IMR-90 (cell line): ENCODE results near the gene HIRA. TPM values are rescaled to one million over a fixed set of nuclear protein-coding genes. Genes with fewer than 3 reads are reported as not detected.

Source experiments
- ATAC-seq: fragments of 200-7000 bp; cut with Tn5 transposase; 2 replicates; pipeline ENCODE4 v1.9.1; 2020; ENCODE audit warnings: low read depth, mild to moderate bottlenecking, moderate library complexity
- BruUV-seq: library from RNA; stranded (reverse); fragments of 400-500 nt; replicated peaks from 2 replicates; lab custom pipeline; 2021; lab: Mats Ljungman, UMichigan
- CTCF ChIA-PET: fragments of 300-600 bp; formaldehyde crosslinking; extraction: SDS; loops from one replicate; lab custom pipeline; 2021; ENCODE audit warnings: antibody characterized with exemption; lab: Yijun Ruan, JAX
- POLR2A ChIA-PET: fragments of 300-600 bp; sonication (Branson Sonifier 250); formaldehyde crosslinking; loops from one replicate; lab custom pipeline; 2022; ENCODE audit warnings: antibody characterized with exemption; ENCODE audit not compliant: unreplicated experiment; lab: Charles Lee
- DNase-seq: peaks from one replicate; pipeline ENCODE4 v3.0.0; 2013
- H2AFZ ChIP-seq: replicated peaks from 2 replicates; pipeline ENCODE3; 2013; ENCODE audit warnings: low read length, mild to moderate bottlenecking; ENCODE audit not compliant: poor library complexity
- H2AK5ac ChIP-seq: 2 replicates; pipeline ENCODE4 v1.6.1; 2013; ENCODE audit warnings: low read depth, low read length, inconsistent platforms
- H2AK9ac ChIP-seq: replicated peaks from 2 replicates; pipeline ENCODE3; 2013; ENCODE audit warnings: mild to moderate bottlenecking, low read depth, low read length, moderate library complexity; ENCODE audit not compliant: poor library complexity
- H2BK120ac ChIP-seq: 2 replicates; pipeline ENCODE4 v1.6.1; 2013; ENCODE audit warnings: low read depth, low read length, inconsistent platforms
- H2BK15ac ChIP-seq: 3 replicates; pipeline ENCODE4 v1.6.1; 2013; ENCODE audit warnings: low read depth, low read length, inconsistent platforms
- H2BK20ac ChIP-seq: 2 replicates; pipeline ENCODE4 v1.6.1; 2013; ENCODE audit warnings: low read depth, mild to moderate bottlenecking, inconsistent platforms, low read length, moderate library complexity
- H2BK5ac ChIP-seq: 2 replicates; pipeline ENCODE4 v1.6.1; 2013; ENCODE audit warnings: mild to moderate bottlenecking, low read depth, low read length, inconsistent platforms; ENCODE audit not compliant: poor library complexity, severe bottlenecking
- H3K14ac ChIP-seq: replicated peaks from 2 replicates; pipeline ENCODE4 v1.6.1; 2013; ENCODE audit warnings: low read depth, low read length, inconsistent platforms
- H3K18ac ChIP-seq: 2 replicates; pipeline ENCODE4 v1.6.1; 2013; ENCODE audit warnings: low read depth, low read length, control low read depth
- H3K23ac ChIP-seq: 2 replicates; pipeline ENCODE4 v1.6.1; 2013; ENCODE audit warnings: low read depth, low read length, inconsistent platforms
- H3K27ac ChIP-seq: 2 replicates; pipeline ENCODE4 v1.5.1; 2013; ENCODE audit warnings: mild to moderate bottlenecking, control low read depth, low read length; ENCODE audit not compliant: insufficient read depth
- H3K27me3 ChIP-seq: 2 replicates; pipeline ENCODE4 v1.6.1; 2013; ENCODE audit warnings: low read length; ENCODE audit not compliant: control insufficient read depth, insufficient read depth
- H3K36me3 ChIP-seq: 2 replicates; pipeline ENCODE4 v1.6.1; 2013; ENCODE audit warnings: low read length, mixed read lengths; ENCODE audit not compliant: control insufficient read depth, insufficient read depth
- H3K4ac ChIP-seq: 2 replicates; pipeline ENCODE4 v1.6.1; 2013; ENCODE audit warnings: low read depth, low read length, inconsistent platforms
- H3K4me1 ChIP-seq: 2 replicates; pipeline ENCODE4 v1.6.1; 2013; ENCODE audit warnings: low read length, mixed read lengths; ENCODE audit not compliant: control insufficient read depth, insufficient read depth
- H3K4me2 ChIP-seq: 2 replicates; pipeline ENCODE4 v1.6.1; 2013; ENCODE audit warnings: low read depth, mild to moderate bottlenecking, control low read depth, low read length, moderate library complexity
- H3K4me3 ChIP-seq: 2 replicates; pipeline ENCODE4 v1.5.1; 2013; ENCODE audit warnings: low read depth, mild to moderate bottlenecking, control low read depth, low read length, moderate library complexity; ENCODE audit not compliant: insufficient read depth
- H3K56ac ChIP-seq: 2 replicates; pipeline ENCODE4 v1.6.1; 2013; ENCODE audit warnings: low read length, inconsistent platforms; ENCODE audit not compliant: insufficient read depth; ENCODE audit errors: extremely low read depth
- H3K79me1 ChIP-seq, 2 experiments: 2 replicates each; pipeline ENCODE4 v1.6.1; 2013; ENCODE audit warnings: low read length in 2 of 2, inconsistent platforms in 1 of 2, low read depth in 1 of 2
- H3K9ac ChIP-seq: 2 replicates; pipeline ENCODE4 v1.6.1; 2013; ENCODE audit warnings: low read depth, low read length, control low read depth
- H3K9me1 ChIP-seq: 2 replicates; pipeline ENCODE4 v1.6.1; 2013; ENCODE audit warnings: low read length, inconsistent platforms; ENCODE audit not compliant: insufficient read depth
- H3K9me3 ChIP-seq: 2 replicates; pipeline ENCODE4 v1.6.1; 2013; ENCODE audit warnings: low read length; ENCODE audit not compliant: control insufficient read depth, insufficient read depth
- H4K20me1 ChIP-seq: 2 replicates; pipeline ENCODE4 v1.6.1; 2013; ENCODE audit warnings: low read length, inconsistent platforms; ENCODE audit not compliant: insufficient read depth
- H4K5ac ChIP-seq: 2 replicates; pipeline ENCODE4 v1.6.1; 2013; ENCODE audit warnings: mild to moderate bottlenecking, low read depth, low read length, control low read depth
- H4K8ac ChIP-seq, 2 experiments: 2 replicates each; pipeline ENCODE4 v1.6.1; 2013; ENCODE audit warnings: low read depth in 2 of 2, low read length in 2 of 2, control low read depth in 1 of 2, inconsistent platforms in 1 of 2
- H4K91ac ChIP-seq: 2 replicates; pipeline ENCODE4 v1.6.1; 2013; ENCODE audit warnings: low read depth, low read length, inconsistent platforms; ENCODE audit not compliant: insufficient read depth
- BHLHE40 ChIP-seq: fragments of 150-350 bp; IDR thresholded peaks from 2 replicates; pipeline ENCODE4 v1.6.1; 2016; ENCODE audit warnings: mild to moderate bottlenecking, low read depth, low read length
- CEBPB ChIP-seq: IDR thresholded peaks from 2 replicates; pipeline ENCODE4 v1.6.1; 2012; ENCODE audit warnings: low read depth, low read length, improper control_type of control experiment
- CHD1 ChIP-seq: IDR thresholded peaks from 2 replicates; pipeline ENCODE4 v1.6.1; 2012; ENCODE audit warnings: low read depth, low read length, improper control_type of control experiment
- CTCF ChIP-seq: conservative IDR thresholded peaks from 2 replicates; pipeline ENCODE4 v1.5.1; 2012; ENCODE audit warnings: mild to moderate bottlenecking, low read depth, low read length, improper control_type of control experiment
- FOS ChIP-seq: fragments of 150-350 bp; IDR thresholded peaks from 2 replicates; pipeline ENCODE4 v1.6.1; 2016; ENCODE audit warnings: low read depth, low read length
- MAFK ChIP-seq: IDR thresholded peaks from 2 replicates; pipeline ENCODE4 v1.6.1; 2012; ENCODE audit warnings: low read depth, low read length, improper control_type of control experiment
- MXI1 ChIP-seq: IDR thresholded peaks from 2 replicates; pipeline ENCODE4 v1.6.1; 2012; ENCODE audit warnings: low read depth, mild to moderate bottlenecking, low read length, moderate library complexity, borderline replicate concordance
- NFE2L2 ChIP-seq: fragments of 150-350 bp; IDR thresholded peaks from 2 replicates; pipeline ENCODE4 v1.6.1; 2016; ENCODE audit warnings: low read depth, mild to moderate bottlenecking, low read length
- POLR2A ChIP-seq: IDR thresholded peaks from 2 replicates; pipeline ENCODE4 v1.6.1; 2012; ENCODE audit warnings: mild to moderate bottlenecking, low read depth, low read length
- RAD21 ChIP-seq: IDR thresholded peaks from 2 replicates; pipeline ENCODE4 v1.6.1; 2012; ENCODE audit warnings: low read length, improper control_type of control experiment
- RCOR1 ChIP-seq: IDR thresholded peaks from 2 replicates; pipeline ENCODE4 v1.6.1; 2012; ENCODE audit warnings: mild to moderate bottlenecking, low read length, improper control_type of control experiment; ENCODE audit not compliant: insufficient replicate concordance
- RFX5 ChIP-seq: IDR thresholded peaks from 2 replicates; pipeline ENCODE4 v1.8.0; 2012; ENCODE audit warnings: low read depth, mild to moderate bottlenecking, low read length, moderate library complexity
- SMC3 ChIP-seq: fragments of 150-350 bp; IDR thresholded peaks from 2 replicates; pipeline ENCODE4 v1.6.1; 2016; ENCODE audit warnings: low read depth, mild to moderate bottlenecking, antibody characterized with exemption, low read length, moderate library complexity
- WGBS, 2 experiments: methylation state at CpG; one replicate each; pipeline versions ENCODE4 v1.1.5 to v1.1.7; 2013; ENCODE audit warnings: missing lambda C conversion rate in 2 of 2; ENCODE audit not compliant: insufficient read length in 1 of 2; ENCODE audit errors: extremely low coverage in 2 of 2; 5-methylcytosine and 5-hydroxymethylcytosine counted together
- dilution Hi-C: fragments of 300-500 bp; cut with HindIII; formaldehyde crosslinking; loops from one replicate; pipeline ENCODE4 v1.14.3; 2018; ENCODE audit warnings: low sequenced_read_pairs; ENCODE audit not compliant: unreplicated experiment
- in situ Hi-C: fragments of 300-500 bp; cut with MboI; formaldehyde crosslinking; loops from 3 replicates; pipeline ENCODE4 v1.14.3; 2019; ENCODE audit warnings: low sequenced_read_pairs, inconsistent platforms, mixed read lengths
- intact Hi-C: fragments of 100-400 bp; cut with micrococcal nuclease; formaldehyde crosslinking; loops from 2 replicates; pipeline ENCODE4 v1.10.0; 2022
- polyA plus RNA-seq, 3 experiments: library from polyadenylated mRNA; depleted of rRNA; stranded (reverse); fragments of >200 nt; gene quantifications; 2 replicates each; pipeline ENCODE4 v1.2.3, GENCODE V29; 2012; ENCODE audit warnings: low replicate concordance in 1 of 3
- total RNA-seq: library from RNA; depleted of rRNA; stranded (reverse); fragments of >200 nt; gene quantifications from 2 replicates; pipeline ENCODE4 v1.2.3, GENCODE V29; 2012
- TF ChIP-seq, protein P1 (sequence below): fragments of 150-350 bp; IDR thresholded peaks from 2 replicates; pipeline ENCODE4 v1.6.1; 2017; ENCODE audit warnings: mild to moderate bottlenecking, antibody characterized with exemption, low read length, low read depth
- TF ChIP-seq, protein P2 (sequence below): fragments of 150-350 bp; IDR thresholded peaks from 2 replicates; pipeline ENCODE4 v1.6.1; 2016; ENCODE audit warnings: low read depth, mild to moderate bottlenecking, low read length, moderate library complexity, borderline replicate concordance

HIRA gene
- total and polyA plus RNA-seq, 2 of the 4 experiments (the other 2 are of a cell fraction) = 14.5 to 24.2 TPM

GRCh38 chr22:19355413-19356157 is 75.9 kb downstream of the HIRA start:
- in situ Hi-C loops (loop anchor here (10.0 to 25.0 kb wide), 2 partner anchors 171 to 393 kb away; no protein-coding TSS in a partner anchor), intact Hi-C loops (loop anchor here (2.0 kb wide), 1 partner anchor 177 kb away; the partner anchor contains the start of gene SLC25A1), dilution Hi-C loops (no loop called here)
- H3K56ac ChIP-seq = no peak overlapping the region
- H3K9ac ChIP-seq = no peak overlapping the region
- no peak overlapping the region for H2BK5ac ChIP-seq
- WGBS, 2 experiments = 83% methylated on average over 1 of the region's 7 CpGs; no CpG with 5 or more reads in 1 of the 2 experiments
- peaks cover 10% of the 10 kb centered on the region for H3K4me1 ChIP-seq
- DNase-seq (no peak), ATAC-seq (no peak)
- peaks cover 8% of the 10 kb centered on the region for H4K20me1 ChIP-seq
- ChIA-PET CTCF (no interaction called here), POLR2A (no interaction called here)
- H4K8ac ChIP-seq = no peak overlapping the region
- no TSS peak for BruUV-seq
- H3K4ac ChIP-seq = no peak overlapping the region
- H3K36me3 ChIP-seq = peaks cover 72% of the 10 kb centered on the region
- no peak overlapping the region for H2AFZ ChIP-seq
- H2AK9ac ChIP-seq = no peak overlapping the region
- no peaks in the 10 kb centered on the region for H3K27me3 ChIP-seq
- no peak overlapping the region for H3K4me2 ChIP-seq
- no peak overlapping the region for H3K14ac ChIP-seq
- no peak overlapping the region for H4K91ac ChIP-seq
- H3K27ac ChIP-seq = no peak overlapping the region
- no peak overlapping the region for H3K4me3 ChIP-seq
- no peak overlapping the region for H4K5ac ChIP-seq
- no peak overlapping the region for H3K23ac ChIP-seq
- no peaks in the 10 kb centered on the region for H3K9me3 ChIP-seq
- H2BK20ac ChIP-seq = no peak overlapping the region
- H2BK120ac ChIP-seq = no peak overlapping the region
- H2BK15ac ChIP-seq = no peak overlapping the region
- no peak overlapping the region for H3K18ac ChIP-seq
- H3K79me1 ChIP-seq = peaks cover 0 to 5% of the 10 kb centered on the region in 2 experiments; a peak in 1 of 4 replicates
- no peak overlapping the region for H2AK5ac ChIP-seq
- H3K9me1 ChIP-seq = peaks cover 17% of the 10 kb centered on the region; the same call in 1 of the 2 replicates
- TF ChIP-seq BHLHE40 (no peak), RCOR1 (no peak), RAD21 (no peak), MAFK (no peak), FOS (no peak), NFE2L2 (no peak), SMC3 (no peak), CHD1 (no peak), MXI1 (no peak), CTCF (no peak), RFX5 (no peak), POLR2A (no peak), CEBPB (no peak)
- TF ChIP-seq, protein P1, sequence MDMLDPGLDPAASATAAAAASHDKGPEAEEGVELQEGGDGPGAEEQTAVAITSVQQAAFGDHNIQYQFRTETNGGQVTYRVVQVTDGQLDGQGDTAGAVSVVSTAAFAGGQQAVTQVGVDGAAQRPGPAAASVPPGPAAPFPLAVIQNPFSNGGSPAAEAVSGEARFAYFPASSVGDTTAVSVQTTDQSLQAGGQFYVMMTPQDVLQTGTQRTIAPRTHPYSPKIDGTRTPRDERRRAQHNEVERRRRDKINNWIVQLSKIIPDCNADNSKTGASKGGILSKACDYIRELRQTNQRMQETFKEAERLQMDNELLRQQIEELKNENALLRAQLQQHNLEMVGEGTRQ = no peak
- TF ChIP-seq, protein P2, sequence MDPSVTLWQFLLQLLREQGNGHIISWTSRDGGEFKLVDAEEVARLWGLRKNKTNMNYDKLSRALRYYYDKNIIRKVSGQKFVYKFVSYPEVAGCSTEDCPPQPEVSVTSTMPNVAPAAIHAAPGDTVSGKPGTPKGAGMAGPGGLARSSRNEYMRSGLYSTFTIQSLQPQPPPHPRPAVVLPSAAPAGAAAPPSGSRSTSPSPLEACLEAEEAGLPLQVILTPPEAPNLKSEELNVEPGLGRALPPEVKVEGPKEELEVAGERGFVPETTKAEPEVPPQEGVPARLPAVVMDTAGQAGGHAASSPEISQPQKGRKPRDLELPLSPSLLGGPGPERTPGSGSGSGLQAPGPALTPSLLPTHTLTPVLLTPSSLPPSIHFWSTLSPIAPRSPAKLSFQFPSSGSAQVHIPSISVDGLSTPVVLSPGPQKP = no peak
